ENCODE data around the gene TRMT5. TPM values are rescaled to one million over a fixed set of nuclear protein-coding genes. Genes with fewer than 3 reads are reported as not detected.

TRMT5 gene
- total RNA-seq, result 1 to 10 TPM; 8.3 to 9.5 TPM
- long read RNA-seq, full-length matches to known transcripts, result 5 of 6 reads
- long read RNA-seq, partial matches to known transcripts, result 0 of 6 reads
- long read RNA-seq, other reads (novel, unspliced or antisense), result 1 of 6 reads

GRCh38 chr14:60980811-60981632, at the start of gene TRMT5, which contains the start of gene SLC38A6:
TRMT5 (minus strand) TSS chr14:60981079; CDS start chr14:60980973, 106 bp downstream.
SLC38A6 (plus strand) TSS chr14:60981245; CDS start chr14:60981278, 33 bp downstream.
- intact Hi-C loops (cut with DNase I, micrococcal nuclease), result no loop called here
- peak; percentile 93 for DNase-seq
- ATAC-seq, result peak; percentile 99

GRCh38 chr14:61026526-61026925, 45.6 kb upstream of the TRMT5 start:
- ATAC-seq (no peak), DNase-seq (no peak)
- intact Hi-C loops (cut with DNase I, micrococcal nuclease), result loop anchor here (5.0 to 10.0 kb wide), 2 partner anchors 399 to 402 kb away; no protein-coding TSS in a partner anchor

GRCh38 chr14:61025251-61026223, 44.7 kb upstream of the TRMT5 start:
- ATAC-seq (peak; percentile 69), DNase-seq (peak; percentile 33 to 42)
- intact Hi-C loops (cut with DNase I, micrococcal nuclease), result loop anchor here (5.0 to 10.0 kb wide), 2 partner anchors 398 to 401 kb away; no protein-coding TSS in a partner anchor

- ATAC-seq, result no peak
- no peak for DNase-seq
- intact Hi-C loops (cut with DNase I, micrococcal nuclease), result no loop called here
These were observed 38.7 kb upstream of the TRMT5 start for GRCh38 chr14:61019537-61019936.

GRCh38 chr14:61003571-61003970, 22.7 kb upstream of the TRMT5 start:
- intact Hi-C loops (cut with DNase I, micrococcal nuclease), result no loop called here
- no peak for DNase-seq
- ATAC-seq, result no peak

- DNase-seq (no peak), ATAC-seq (no peak)
- intact Hi-C loops (cut with DNase I, micrococcal nuclease), result no loop called here
These were observed 18.7 kb upstream of the TRMT5 start for GRCh38 chr14:60999536-60999935.

- DNase-seq (no peak), ATAC-seq (no peak)
- intact Hi-C loops (cut with DNase I, micrococcal nuclease), result no loop called here
These were observed 17.7 kb upstream of the TRMT5 start for GRCh38 chr14:60998617-60999016.

GRCh38 chr14:60989599-60989998, 8.7 kb upstream of the TRMT5 start:
- DNase-seq, result no peak
- ATAC-seq, result no peak
- intact Hi-C loops (cut with DNase I, micrococcal nuclease), result no loop called here

- intact Hi-C loops (cut with DNase I, micrococcal nuclease), result no loop called here
- ATAC-seq (no peak), DNase-seq (no peak)
These were observed 5.6 kb upstream of the TRMT5 start for GRCh38 chr14:60986500-60986899.

GRCh38 chr14:60984196-60984595, 3.3 kb upstream of the TRMT5 start:
- ATAC-seq, result no peak
- DNase-seq, result no peak
- intact Hi-C loops (cut with DNase I, micrococcal nuclease), result no loop called here

- ATAC-seq, result no peak
- intact Hi-C loops (cut with DNase I, micrococcal nuclease), result no loop called here
- DNase-seq, result no peak
These were observed 965 bp upstream of the TRMT5 start for GRCh38 chr14:60981633-60982455.

GRCh38 chr14:60977847-60978246, 3.0 kb downstream of the TRMT5 start:
- no peak for DNase-seq
- intact Hi-C loops (cut with DNase I, micrococcal nuclease), result no loop called here

GRCh38 chr14:60975551-60975950, 5.3 kb downstream of the TRMT5 start:
- intact Hi-C loops (cut with DNase I, micrococcal nuclease), result no loop called here
- no peak for DNase-seq

More at GRCh38 chr14:60977847-60978246, 3.0 kb downstream of the TRMT5 start:
- ATAC-seq, result no peak

GRCh38 chr14:60974090-60974651, 6.7 kb downstream of the TRMT5 start:
- ATAC-seq, result no peak
- intact Hi-C loops (cut with DNase I, micrococcal nuclease), result no loop called here
- DNase-seq, result no peak

More at GRCh38 chr14:60975551-60975950, 5.3 kb downstream of the TRMT5 start:
- ATAC-seq, result no peak

GRCh38 chr14:60973070-60973469, 7.8 kb downstream of the TRMT5 start:
- ATAC-seq (no peak), DNase-seq (no peak)
- intact Hi-C loops (cut with DNase I, micrococcal nuclease), result no loop called here

- intact Hi-C loops (cut with DNase I, micrococcal nuclease), result no loop called here
- no peak for DNase-seq
- no peak for ATAC-seq
These were observed 8.6 kb downstream of the TRMT5 start for GRCh38 chr14:60972295-60972694.

GRCh38 chr14:60971271-60971670, 9.6 kb downstream of the TRMT5 start:
- intact Hi-C loops (cut with DNase I, micrococcal nuclease), result no loop called here
- no peak for ATAC-seq
- no peak for DNase-seq

GRCh38 chr14:60970146-60970545, 10.7 kb downstream of the TRMT5 start:
- ATAC-seq (no peak), DNase-seq (no peak)
- intact Hi-C loops (cut with DNase I, micrococcal nuclease), result no loop called here
